GM12873 (cell line): ENCODE results near the gene ALK.

Experiments used
- TF ChIP-seq, protein P1 (sequence below): IDR thresholded peaks from 2 replicates; pipeline ENCODE4 v1.5.1; 2012; ENCODE audit warnings: low read depth, mild to moderate bottlenecking, moderate library complexity, low read length, control low read depth; ENCODE audit not compliant: insufficient read depth; ENCODE audit errors: missing control alignments

ALK gene

GRCh38 chr2:29871541-29871940 lies 49.8 kb downstream of the ALK start:
- TF ChIP-seq, protein P1, sequence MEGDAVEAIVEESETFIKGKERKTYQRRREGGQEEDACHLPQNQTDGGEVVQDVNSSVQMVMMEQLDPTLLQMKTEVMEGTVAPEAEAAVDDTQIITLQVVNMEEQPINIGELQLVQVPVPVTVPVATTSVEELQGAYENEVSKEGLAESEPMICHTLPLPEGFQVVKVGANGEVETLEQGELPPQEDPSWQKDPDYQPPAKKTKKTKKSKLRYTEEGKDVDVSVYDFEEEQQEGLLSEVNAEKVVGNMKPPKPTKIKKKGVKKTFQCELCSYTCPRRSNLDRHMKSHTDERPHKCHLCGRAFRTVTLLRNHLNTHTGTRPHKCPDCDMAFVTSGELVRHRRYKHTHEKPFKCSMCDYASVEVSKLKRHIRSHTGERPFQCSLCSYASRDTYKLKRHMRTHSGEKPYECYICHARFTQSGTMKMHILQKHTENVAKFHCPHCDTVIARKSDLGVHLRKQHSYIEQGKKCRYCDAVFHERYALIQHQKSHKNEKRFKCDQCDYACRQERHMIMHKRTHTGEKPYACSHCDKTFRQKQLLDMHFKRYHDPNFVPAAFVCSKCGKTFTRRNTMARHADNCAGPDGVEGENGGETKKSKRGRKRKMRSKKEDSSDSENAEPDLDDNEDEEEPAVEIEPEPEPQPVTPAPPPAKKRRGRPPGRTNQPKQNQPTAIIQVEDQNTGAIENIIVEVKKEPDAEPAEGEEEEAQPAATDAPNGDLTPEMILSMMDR, result no peak

GRCh38 chr2:29865512-29865911 lies 55.9 kb downstream of the ALK start:
- TF ChIP-seq, protein P1, result no peak

DNA sequence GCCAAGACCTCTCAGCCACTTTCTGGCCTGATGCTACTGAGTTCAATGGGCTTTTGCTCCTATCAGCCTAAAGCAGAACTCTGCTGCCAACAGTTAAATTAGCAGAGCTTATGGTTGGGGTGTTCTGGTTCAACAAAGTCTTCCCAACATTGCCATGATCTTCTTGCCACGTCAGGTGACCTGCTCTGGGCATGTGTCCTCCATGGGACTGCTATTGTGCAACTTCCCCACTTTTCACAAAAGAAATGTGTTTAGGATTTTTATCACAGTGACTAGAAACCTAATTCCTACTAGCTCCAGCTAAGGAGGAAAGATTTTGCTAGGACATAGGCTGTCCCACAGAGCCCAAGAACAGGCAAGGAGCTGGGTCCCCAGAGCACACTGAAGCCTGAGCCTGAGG lies 56.4 kb downstream of the ALK start:
- TF ChIP-seq, protein P1, result no peak

DNA sequence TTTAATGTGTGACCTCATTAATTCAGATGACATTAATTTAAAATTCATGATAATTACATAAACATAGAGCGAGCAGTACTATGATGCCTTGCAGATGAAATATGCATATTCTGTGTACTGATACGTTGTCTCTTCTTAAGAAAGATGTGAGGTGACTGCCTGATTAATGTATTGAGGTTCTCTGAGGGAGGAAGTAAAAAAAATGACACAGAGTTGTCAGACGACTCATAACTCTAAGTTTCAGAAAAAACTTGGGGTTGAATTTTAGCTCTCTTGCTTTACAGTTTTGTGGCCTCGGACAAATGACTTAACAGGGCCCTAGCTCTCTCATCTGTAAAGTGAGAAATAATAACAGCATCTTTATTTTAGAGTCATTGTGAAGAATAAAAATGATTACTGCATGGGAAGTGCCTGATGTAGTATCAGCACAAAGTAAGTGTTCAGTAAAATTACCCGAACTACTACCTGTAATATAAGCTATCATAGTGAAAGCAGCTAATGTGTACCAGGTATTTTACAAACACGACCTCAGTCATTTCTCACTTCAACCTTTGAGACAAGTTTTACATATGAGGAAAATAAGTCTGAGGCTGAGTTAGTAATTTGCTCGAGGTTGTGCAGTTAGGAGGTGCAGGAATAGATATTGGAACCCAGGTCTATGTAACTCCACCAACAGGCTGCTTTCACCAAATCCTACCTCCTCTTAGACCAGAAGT lies 65.3 kb downstream of the ALK start:
- TF ChIP-seq, protein P1, result no peak

- TF ChIP-seq, protein P1, result no peak
Measured at GRCh38 chr2:29850794-29851193, 70.6 kb downstream of the ALK start.

GRCh38 chr2:29848566-29849310 lies 72.6 kb downstream of the ALK start:
- TF ChIP-seq, protein P1, result no peak

DNA sequence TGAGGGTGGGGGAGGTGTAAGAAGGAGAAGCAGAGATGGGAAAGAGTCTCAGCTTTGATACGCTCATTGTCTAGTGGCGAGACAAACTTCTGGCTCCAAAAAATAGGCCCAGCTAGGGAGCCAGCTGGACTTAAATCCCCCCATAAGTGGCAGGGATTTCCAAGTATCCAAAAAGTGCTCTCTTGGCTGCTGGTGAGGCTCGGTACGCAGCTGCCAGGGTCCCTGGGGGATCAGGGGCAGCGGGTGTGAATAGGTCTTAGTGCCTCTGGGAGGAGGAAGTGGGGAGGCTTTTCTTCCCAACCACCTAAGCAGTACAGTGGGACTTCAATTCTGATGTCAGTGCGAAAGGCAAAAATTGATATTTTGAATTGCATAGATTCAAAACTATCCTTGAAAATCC lies 73.5 kb downstream of the ALK start:
- TF ChIP-seq, protein P1, result no peak
